Mesenchymal stem cell (in vitro differentiated cells and primary cell): ENCODE data around the gene RSPH4A.
A peak's percentile ranks its signal among the peaks of the same experiment; 100 is the strongest.

Experiments
- DNase-seq: peaks from one replicate; pipeline ENCODE4 v3.0.0-alpha.2; 2013
- H2AFZ ChIP-seq: one replicate; pipeline ENCODE4 v1.6.1; 2013; ENCODE audit warnings: low read depth, mild to moderate bottlenecking, control low read depth, inconsistent platforms, low read length, moderate library complexity
- H2AK5ac ChIP-seq: 2 replicates; pipeline ENCODE4 v1.6.1; 2013; ENCODE audit warnings: low read length, moderate library complexity, mild to moderate bottlenecking, inconsistent platforms; ENCODE audit not compliant: severe bottlenecking
- H2BK120ac ChIP-seq: one replicate; pipeline ENCODE4 v1.6.1; 2013; ENCODE audit warnings: low read depth, mild to moderate bottlenecking, inconsistent platforms, low read length, moderate library complexity
- H2BK12ac ChIP-seq, 2 experiments: one replicate each; pipeline ENCODE4 v1.6.1; 2013; ENCODE audit warnings: inconsistent platforms in 2 of 2, low read length in 2 of 2, mild to moderate bottlenecking in 2 of 2, moderate library complexity in 2 of 2, control low read depth in 1 of 2
- H2BK15ac ChIP-seq: one replicate; pipeline ENCODE4 v1.6.1; 2013; ENCODE audit warnings: mild to moderate bottlenecking, low read depth, inconsistent platforms; ENCODE audit not compliant: poor library complexity, severe bottlenecking
- H2BK5ac ChIP-seq: 2 replicates; pipeline ENCODE4 v1.6.1; 2013; ENCODE audit warnings: low read depth, mild to moderate bottlenecking, low read length, control low read depth, inconsistent platforms; ENCODE audit not compliant: poor library complexity, severe bottlenecking
- H3K14ac ChIP-seq, 2 experiments: one replicate each; pipeline ENCODE4 v1.6.1; 2013; ENCODE audit warnings: inconsistent platforms in 2 of 2, low read length in 2 of 2, control low read depth in 1 of 2, mild to moderate bottlenecking in 1 of 2, moderate library complexity in 1 of 2
- H3K18ac ChIP-seq, 2 experiments: one replicate each; pipeline ENCODE4 v1.6.1; 2013; ENCODE audit warnings: inconsistent platforms in 2 of 2, low read length in 2 of 2, control low read depth in 1 of 2, low read depth in 1 of 2, mild to moderate bottlenecking in 1 of 2
- H3K23ac ChIP-seq, 2 experiments: one replicate each; pipeline ENCODE4 v1.6.1; 2013; ENCODE audit warnings: inconsistent platforms in 2 of 2, low read length in 2 of 2, mild to moderate bottlenecking in 2 of 2, moderate library complexity in 2 of 2, control low read depth in 1 of 2
- H3K27ac ChIP-seq: 2 replicates; pipeline ENCODE4 v1.5.1; 2013; ENCODE audit warnings: mild to moderate bottlenecking, moderate library complexity, low read length, control low read depth, inconsistent platforms; ENCODE audit not compliant: poor library complexity, severe bottlenecking
- H3K27me3 ChIP-seq, 2 experiments: 2 replicates each; pipeline versions ENCODE4 v1.6.1 to v1.7.0; 2013; ENCODE audit warnings: low read length in 2 of 2, mild to moderate bottlenecking in 2 of 2, moderate library complexity in 2 of 2, control low read depth in 1 of 2, inconsistent platforms in 1 of 2; ENCODE audit not compliant: control insufficient read depth in 1 of 2, insufficient read depth in 1 of 2
- H3K36me3 ChIP-seq, 2 experiments: 2 replicates each; pipeline versions ENCODE4 v1.6.1 to v1.7.0; 2013; ENCODE audit warnings: low read length in 2 of 2, control low read depth in 1 of 2, inconsistent platforms in 1 of 2, low read depth in 1 of 2, mild to moderate bottlenecking in 1 of 2; ENCODE audit not compliant: insufficient read depth in 2 of 2, control insufficient read depth in 1 of 2
- H3K4ac ChIP-seq, 2 experiments: one replicate each; pipeline ENCODE4 v1.6.1; 2013; ENCODE audit warnings: inconsistent platforms in 2 of 2, low read length in 2 of 2, mild to moderate bottlenecking in 2 of 2, moderate library complexity in 2 of 2, control low read depth in 1 of 2, low read depth in 1 of 2
- H3K4me1 ChIP-seq: 2 replicates; pipeline ENCODE4 v1.6.1; 2013; ENCODE audit warnings: low read depth, low read length, control low read depth; ENCODE audit not compliant: control insufficient read depth, insufficient read depth
- H3K4me2 ChIP-seq: 2 replicates; pipeline ENCODE4 v1.6.1; 2013; ENCODE audit warnings: low read length, mild to moderate bottlenecking, inconsistent platforms; ENCODE audit not compliant: poor library complexity, severe bottlenecking
- H3K4me3 ChIP-seq, 2 experiments: 2 replicates each; pipeline versions ENCODE4 v1.5.1 to v1.7.0; 2013; ENCODE audit warnings: low read length in 2 of 2, mild to moderate bottlenecking in 2 of 2, control low read depth in 1 of 2, low read depth in 1 of 2; ENCODE audit not compliant: insufficient read depth in 1 of 2
- H3K79me1 ChIP-seq: replicated peaks from 2 replicates; pipeline ENCODE4 v1.6.1; 2013; ENCODE audit warnings: mild to moderate bottlenecking, control low read depth, low read length, inconsistent platforms; ENCODE audit not compliant: poor library complexity, severe bottlenecking
- H3K9ac ChIP-seq: 2 replicates; pipeline ENCODE4 v1.7.0; 2013; ENCODE audit warnings: mild to moderate bottlenecking, low read length, moderate library complexity
- H3K9me3 ChIP-seq: 2 replicates; pipeline ENCODE4 v1.7.0; 2013; ENCODE audit warnings: mild to moderate bottlenecking, low read length; ENCODE audit not compliant: control insufficient read depth
- H4K8ac ChIP-seq: one replicate; pipeline ENCODE4 v1.6.1; 2013; ENCODE audit warnings: inconsistent platforms, mild to moderate bottlenecking, low read length, moderate library complexity
- H4K91ac ChIP-seq: one replicate; pipeline ENCODE4 v1.6.1; 2013; ENCODE audit warnings: mild to moderate bottlenecking, low read length, inconsistent platforms
- WGBS: methylation state at CpG from one replicate; pipeline ENCODE4 v1.1.7; 2013; ENCODE audit warnings: mixed read lengths; 5-methylcytosine and 5-hydroxymethylcytosine counted together

RSPH4A gene

DNA sequence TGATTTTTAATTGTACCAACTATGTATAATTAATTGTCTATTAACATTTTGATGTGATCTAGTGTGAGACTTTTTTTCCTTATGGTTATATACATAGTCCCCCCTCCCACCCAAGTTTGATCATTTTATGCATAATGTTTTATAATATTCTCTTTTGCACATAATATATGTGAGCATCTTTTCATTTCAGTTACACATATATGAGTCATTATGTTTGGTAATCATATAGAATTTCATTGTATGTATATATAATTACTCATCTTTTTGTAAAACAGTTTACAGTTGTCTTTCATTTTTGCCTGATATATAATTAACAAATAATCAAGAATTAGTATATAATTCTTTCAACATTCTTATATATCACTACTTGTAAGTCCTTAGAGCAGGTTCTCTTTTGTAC is 30.0 kb upstream of the RSPH4A start:
- Histone ChIP-seq H2AK5ac (no peak overlapping the region), H3K4me3 (no peak overlapping the region), H3K36me3 (peaks cover 2 to 91% of the 10 kb centered on the region in 2 experiments), H2BK15ac (no peak overlapping the region), H2BK120ac (no peak overlapping the region), H3K4me2 (no peak overlapping the region), H3K23ac (no peak overlapping the region), H3K27me3 (no peaks in the 10 kb centered on the region), H3K14ac (no peak overlapping the region), H3K27ac (no peak overlapping the region), H2BK12ac (no peak overlapping the region), H4K8ac (no peak overlapping the region), H2AFZ (no peak overlapping the region), H3K4ac (no peak overlapping the region), H3K9me3 (no peaks in the 10 kb centered on the region), H2BK5ac (no peak overlapping the region), H3K9ac (no peak overlapping the region), H4K91ac (no peak overlapping the region), H3K79me1 (peaks cover 12% of the 10 kb centered on the region), H3K18ac (no peak overlapping the region), H3K4me1 (no peaks in the 10 kb centered on the region)
- no peak for DNase-seq

DNA sequence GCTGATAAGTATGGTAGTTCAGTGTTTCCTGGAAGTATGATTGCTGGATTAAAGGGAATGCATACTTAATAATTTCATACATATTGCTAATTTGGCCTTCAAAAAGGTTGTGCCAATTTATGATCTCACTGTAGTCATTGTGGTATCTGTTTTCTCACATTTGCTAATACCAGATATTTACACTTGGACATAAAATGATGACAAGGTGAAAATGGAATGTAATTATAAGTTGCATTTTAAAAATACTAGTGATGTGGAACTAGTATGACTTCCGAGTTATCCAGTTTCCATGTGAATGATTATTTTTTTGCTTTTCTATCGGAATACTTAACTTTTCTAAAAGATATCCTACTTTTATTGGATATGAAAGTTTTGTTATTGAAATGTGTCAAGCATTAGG is 29.5 kb upstream of the RSPH4A start:
- Histone ChIP-seq H2AFZ (no peak overlapping the region), H3K9me3 (no peaks in the 10 kb centered on the region), H4K91ac (no peak overlapping the region), H3K4ac (no peak overlapping the region), H3K27ac (no peak overlapping the region), H2BK12ac (no peak overlapping the region), H2BK120ac (no peak overlapping the region), H4K8ac (no peak overlapping the region), H3K4me1 (no peaks in the 10 kb centered on the region), H2BK15ac (no peak overlapping the region), H3K4me3 (no peak overlapping the region), H2BK5ac (no peak overlapping the region), H3K14ac (no peak overlapping the region), H3K79me1 (peaks cover 12% of the 10 kb centered on the region), H3K23ac (no peak overlapping the region), H3K36me3 (peaks cover 2 to 91% of the 10 kb centered on the region in 2 experiments), H3K9ac (no peak overlapping the region), H3K4me2 (no peak overlapping the region), H3K27me3 (no peaks in the 10 kb centered on the region), H3K18ac (no peak overlapping the region), H2AK5ac (no peak overlapping the region)
- DNase-seq: no peak
- WGBS: no CpG with 5 or more reads among the region's 2 CpGs

DNA sequence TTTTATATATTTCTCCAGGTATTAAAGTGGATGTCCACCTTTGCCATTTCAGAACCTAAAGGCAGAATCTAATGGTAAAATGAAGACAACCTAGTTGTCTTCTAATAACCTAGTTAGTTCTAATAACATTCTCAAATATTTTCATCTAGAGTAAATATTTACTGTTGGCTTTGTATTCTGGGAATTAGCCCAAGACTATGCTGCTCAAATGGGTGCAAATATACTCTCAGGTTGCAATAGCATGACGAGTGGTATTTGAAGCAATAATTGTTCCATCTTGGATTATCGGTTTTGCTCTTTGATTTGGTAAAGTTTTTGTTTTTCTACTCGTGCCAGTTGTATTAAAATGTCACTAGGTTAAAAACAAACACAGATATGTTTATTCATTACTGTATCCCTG is 21.0 kb upstream of the RSPH4A start:
- no peaks in the 10 kb centered on the region for H3K9me3 ChIP-seq
- no peaks in the 10 kb centered on the region for H3K27me3 ChIP-seq
- peaks cover 5 to 81% of the 10 kb centered on the region in 2 experiments for H3K36me3 ChIP-seq

DNA sequence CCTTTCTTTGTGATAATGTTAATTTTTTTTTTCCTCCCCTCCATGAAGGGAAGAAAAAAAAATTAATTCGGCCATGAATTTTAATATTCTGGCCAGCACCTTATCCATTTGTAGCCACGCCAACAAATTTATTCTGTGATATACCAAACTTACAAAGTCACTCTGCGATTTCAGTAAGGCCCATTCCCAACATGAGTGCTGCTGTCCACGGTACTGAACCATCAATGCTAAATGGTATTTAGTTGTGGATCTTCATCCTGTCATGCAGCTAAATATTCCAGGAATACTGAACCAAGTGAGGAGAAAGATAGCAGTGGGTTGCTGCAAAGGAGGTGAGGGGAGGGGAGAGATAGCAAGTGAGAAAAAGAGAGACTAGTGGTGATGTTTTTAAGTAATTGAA is 19.5 kb upstream of the RSPH4A start:
- H3K4me3 ChIP-seq: no peak overlapping the region
- H3K4me1 ChIP-seq: no peaks in the 10 kb centered on the region
- no peak overlapping the region for H3K27ac ChIP-seq
- peaks cover 1% of the 10 kb centered on the region for H3K79me1 ChIP-seq
- peak; percentile 36 for DNase-seq
- H4K8ac ChIP-seq: no peak overlapping the region
- H3K36me3 ChIP-seq: peaks cover 5 to 75% of the 10 kb centered on the region in 2 experiments
- H2BK5ac ChIP-seq: no peak overlapping the region
- 95% methylated on average over 4 of the region's 4 CpGs for WGBS
- no peak overlapping the region for H3K14ac ChIP-seq
- H2AFZ ChIP-seq: no peak overlapping the region
- H3K4ac ChIP-seq: no peak overlapping the region
- H3K27me3 ChIP-seq: no peaks in the 10 kb centered on the region
- no peak overlapping the region for H2BK12ac ChIP-seq
- no peak overlapping the region for H3K18ac ChIP-seq
- H4K91ac ChIP-seq: no peak overlapping the region
- no peak overlapping the region for H2BK120ac ChIP-seq
- H3K9ac ChIP-seq: no peak overlapping the region
- H3K23ac ChIP-seq: no peak overlapping the region
- H3K9me3 ChIP-seq: no peaks in the 10 kb centered on the region
- H2BK15ac ChIP-seq: no peak overlapping the region
- no peak overlapping the region for H3K4me2 ChIP-seq
- H2AK5ac ChIP-seq: no peak overlapping the region

More for the DNA sequence above, 21.0 kb upstream of the RSPH4A start:
- Histone ChIP-seq H2BK120ac (no peak overlapping the region), H3K79me1 (peaks cover 1% of the 10 kb centered on the region), H3K27ac (no peak overlapping the region), H3K18ac (no peak overlapping the region), H3K4me1 (no peaks in the 10 kb centered on the region), H3K14ac (no peak overlapping the region), H2BK15ac (no peak overlapping the region), H2AK5ac (no peak overlapping the region), H3K4ac (no peak overlapping the region), H2BK12ac (no peak overlapping the region), H4K91ac (no peak overlapping the region), H2BK5ac (no peak overlapping the region), H3K4me3 (no peak overlapping the region), H3K4me2 (no peak overlapping the region), H3K9ac (no peak overlapping the region), H3K23ac (no peak overlapping the region), H4K8ac (no peak overlapping the region), H2AFZ (no peak overlapping the region)
- no peak for DNase-seq
- WGBS: 100% methylated on average over 3 of the region's 3 CpGs
